Pulmonary artery endothelial cell (primary cell): Measurements from ENCODE around the gene ABI1. TPM values are rescaled to one million over a fixed set of nuclear protein-coding genes. Genes with fewer than 3 reads are reported as not detected.

Experiments used
- DNase-seq: peaks from one replicate; pipeline ENCODE4 v3.0.0-alpha.2; 2011; ENCODE audit warnings: low read depth, low spot score
- total RNA-seq: library from RNA; depleted of rRNA; stranded (reverse); fragments of >200 nt; gene quantifications from 2 replicates; pipeline ENCODE4 v1.2.3, GENCODE V29; 2014

Gene ABI1
- total RNA-seq, 1 donor from 2014 or later, result 35.0 TPM

GRCh38 chr10:26776258-26776657, 84.5 kb downstream of the ABI1 start:
- no peak for DNase-seq

DNA sequence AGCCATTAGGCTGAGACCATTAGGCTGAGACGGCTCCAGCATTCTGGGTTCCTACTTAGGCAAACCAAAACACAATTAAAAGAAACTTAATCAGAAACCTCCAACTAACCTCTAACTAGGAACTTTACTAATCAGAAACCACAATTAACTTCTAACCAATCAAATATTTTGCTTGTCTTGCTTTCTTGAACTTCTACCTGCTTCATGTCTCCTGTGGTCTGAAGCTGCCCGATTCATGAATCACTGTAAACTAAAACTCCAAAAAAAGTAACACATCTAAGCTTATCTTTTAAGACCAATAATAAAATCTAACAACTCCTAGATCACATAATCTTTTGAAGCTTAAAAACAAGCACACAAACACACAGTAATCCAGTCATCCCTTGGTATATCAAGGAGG, 87.1 kb downstream of the ABI1 start:
- no peak for DNase-seq

DNA sequence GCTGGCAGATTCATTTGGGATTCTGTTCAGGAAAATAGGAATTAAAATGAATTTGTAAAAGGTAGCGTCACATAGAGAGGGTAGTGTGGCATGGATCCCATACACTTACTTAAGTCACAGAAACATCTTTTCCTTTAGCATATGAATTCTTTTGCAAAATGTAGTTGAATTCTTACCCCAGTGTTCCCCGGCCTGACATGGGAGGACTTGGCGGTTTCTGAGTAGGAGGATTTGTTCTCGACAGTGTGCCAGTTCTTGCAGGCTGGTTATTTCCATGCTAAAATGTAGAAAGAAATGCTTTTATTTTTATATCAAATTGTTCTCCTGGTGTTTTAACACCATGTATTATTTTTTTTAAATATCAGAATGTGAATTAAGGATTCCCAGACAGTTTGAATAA, 90.7 kb downstream of the ABI1 start:
- no peak for DNase-seq

GRCh38 chr10:26765549-26765948, 95.2 kb downstream of the ABI1 start:
- no peak for DNase-seq

GRCh38 chr10:26759008-26759407, 101.8 kb downstream of the ABI1 start:
- no peak for DNase-seq

DNA sequence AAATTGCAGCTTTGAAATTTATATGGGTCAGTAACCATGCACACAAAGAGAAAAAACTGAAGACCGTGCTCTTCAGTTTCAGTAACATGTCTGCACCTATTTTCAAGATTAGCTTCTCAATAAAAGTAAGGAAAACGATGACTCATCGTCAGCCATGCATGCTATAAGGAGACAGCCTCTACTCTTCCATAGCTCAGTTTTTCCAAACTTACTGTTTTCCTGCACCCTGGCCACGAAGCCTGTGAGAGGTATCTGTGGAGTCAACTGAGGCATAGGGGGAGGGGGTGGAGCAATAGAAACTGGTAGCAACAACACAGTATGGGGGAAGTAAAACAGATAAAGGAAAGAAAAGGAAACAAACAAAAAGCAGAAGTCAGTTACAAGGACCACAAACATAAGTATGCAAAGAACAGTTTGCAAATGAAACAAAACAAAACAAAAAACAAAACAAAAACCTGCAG, 105.3 kb downstream of the ABI1 start:
- DNase-seq, result no peak

DNA sequence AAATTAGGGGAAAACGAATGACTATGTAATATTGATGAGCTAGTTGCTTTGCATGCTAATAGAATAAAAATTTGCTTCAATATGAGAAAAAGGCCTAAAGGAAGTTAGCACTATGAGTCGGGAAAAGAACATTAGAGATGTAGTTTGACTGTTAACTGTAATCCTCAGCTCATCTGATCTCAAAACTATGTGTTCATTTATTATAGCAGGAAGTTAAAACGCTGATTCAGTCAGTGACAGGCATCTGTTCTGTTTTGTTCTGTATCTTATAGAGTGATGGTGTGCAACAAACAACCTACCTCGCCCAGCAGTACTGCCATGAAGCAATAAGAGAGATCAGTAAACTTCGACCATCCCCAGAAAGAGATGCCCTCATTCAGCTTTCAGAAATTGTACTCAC, 114.7 kb downstream of the ABI1 start:
- no peak for DNase-seq

- DNase-seq, result no peak
Observed at GRCh38 chr10:26743841-26744240, 116.9 kb downstream of the ABI1 start.

DNA sequence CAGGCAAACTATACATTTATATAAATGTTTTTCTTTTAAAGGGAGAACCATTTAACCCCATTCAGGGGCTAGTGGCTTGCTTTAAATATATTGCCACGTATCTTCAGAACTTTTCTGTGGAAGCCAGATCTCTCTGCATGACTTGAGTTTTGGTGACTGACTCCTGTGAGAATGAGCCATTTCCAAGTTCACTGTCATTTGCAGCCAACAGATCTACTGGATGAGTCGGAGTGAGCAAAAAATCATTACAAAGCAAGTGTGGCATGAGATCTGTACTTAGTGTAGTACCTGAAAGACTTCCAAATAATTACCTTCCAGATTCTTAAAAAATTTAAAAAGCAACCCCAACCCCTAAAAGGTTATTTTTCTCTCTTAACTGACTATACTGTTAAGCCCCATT, 117.7 kb downstream of the ABI1 start:
- no peak for DNase-seq

DNA sequence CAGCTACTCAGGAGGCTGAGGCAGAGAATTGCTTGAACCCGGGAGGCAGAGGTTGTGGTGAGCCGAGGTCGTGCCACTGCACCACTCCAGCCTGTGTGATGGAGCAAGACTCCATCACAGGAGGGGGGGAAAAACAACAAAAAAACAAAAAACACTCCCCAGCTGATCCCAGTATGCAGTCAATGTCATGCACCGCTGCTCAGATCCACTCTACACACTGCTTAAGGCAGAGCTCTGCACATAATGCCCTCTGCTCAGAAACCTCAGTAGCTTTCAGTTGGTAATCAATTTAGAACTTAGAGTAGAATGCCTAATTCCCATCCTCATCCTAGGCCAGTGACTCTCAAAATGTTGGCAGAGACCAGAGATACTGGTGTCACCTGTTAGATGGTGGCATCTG, 119.4 kb downstream of the ABI1 start:
- DNase-seq, result no peak

DNA sequence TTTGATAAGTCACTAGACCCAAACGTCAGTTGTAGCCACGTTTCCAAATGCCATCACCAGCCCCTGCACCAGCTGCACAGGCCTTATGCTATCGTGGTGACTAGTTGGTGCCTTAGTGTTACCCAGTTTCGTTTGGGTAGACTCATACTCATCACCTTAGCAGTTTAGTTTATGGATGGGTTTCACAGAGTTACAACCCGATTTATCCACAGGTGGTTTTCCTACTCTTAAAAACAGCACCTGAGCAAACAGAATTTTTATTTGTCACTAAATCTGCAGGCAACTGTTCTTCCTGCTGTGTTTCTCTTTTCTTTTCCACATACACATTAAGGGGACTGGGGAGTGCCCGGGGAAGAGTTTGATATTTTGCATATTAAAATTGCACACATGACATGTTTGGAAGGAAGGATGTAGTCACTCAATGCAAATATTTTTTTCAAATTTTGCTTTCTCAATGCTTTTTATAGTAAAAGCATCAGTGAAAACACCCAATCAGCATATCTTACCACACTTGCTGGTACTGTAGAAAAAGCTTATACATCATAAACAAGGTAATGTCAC, 121.6 kb downstream of the ABI1 start:
- no peak for DNase-seq

GRCh38 chr10:26738301-26738911, 122.4 kb downstream of the ABI1 start:
- no peak for DNase-seq

DNA sequence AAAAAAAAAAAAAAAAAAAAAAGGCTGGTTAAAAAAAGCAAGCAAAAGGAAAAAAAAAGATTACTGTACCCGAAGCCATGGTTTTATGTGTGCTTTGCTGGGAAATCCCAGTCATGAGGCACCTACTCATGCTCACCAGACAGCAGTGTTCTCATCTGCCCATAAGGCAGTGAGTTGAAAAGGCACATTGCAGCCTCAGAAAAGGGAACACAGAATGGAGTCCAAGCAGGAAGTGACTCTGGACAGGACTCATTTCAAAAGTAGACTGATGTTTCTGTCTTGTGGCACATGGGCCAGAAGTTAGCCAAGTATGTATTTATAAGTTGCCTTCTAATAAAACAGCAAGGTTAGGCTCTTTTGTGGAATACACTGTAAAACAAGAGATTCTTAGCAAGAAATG, 123.0 kb downstream of the ABI1 start:
- no peak for DNase-seq

- DNase-seq, result no peak
Observed at GRCh38 chr10:26735435-26735834, 125.3 kb downstream of the ABI1 start.

DNA sequence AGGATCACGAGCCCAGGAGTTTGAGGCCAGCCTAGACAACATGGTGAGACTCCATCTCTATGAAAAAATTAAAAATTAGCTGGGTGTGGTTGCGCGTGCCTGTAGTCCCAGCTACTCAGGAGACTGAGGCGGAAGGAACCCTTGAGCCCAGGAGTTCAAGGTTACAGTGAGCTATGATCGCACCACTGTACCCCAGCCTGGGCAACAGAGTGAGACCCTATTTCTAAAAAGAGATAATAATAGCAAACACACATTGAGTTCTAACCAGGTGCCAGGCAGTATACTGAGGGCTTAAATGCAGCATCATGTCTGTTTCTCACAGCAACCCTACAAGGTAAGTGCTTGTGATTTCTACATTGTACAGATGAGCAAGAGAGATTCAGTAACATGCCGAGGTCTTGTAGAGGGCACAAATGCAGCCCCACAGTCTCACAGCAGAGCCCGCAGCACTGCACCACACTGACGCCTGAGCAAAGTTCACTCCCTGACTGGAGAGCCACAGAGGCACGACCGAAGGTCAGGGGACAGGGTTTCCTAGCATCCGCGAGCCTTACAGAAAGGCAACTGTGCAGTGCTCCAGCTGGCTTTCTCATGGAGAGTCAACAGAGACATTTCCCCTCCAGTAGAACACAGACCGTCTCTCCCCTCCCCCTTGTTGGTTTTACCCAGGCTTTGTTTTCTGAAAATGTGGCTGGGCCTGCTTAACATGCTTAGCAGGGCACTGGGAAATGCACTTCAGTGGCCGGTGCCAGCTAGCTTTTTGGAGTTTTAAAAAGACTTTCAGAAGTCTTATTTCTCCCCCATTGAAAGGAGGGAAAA, 126.8 kb downstream of the ABI1 start:
- no peak for DNase-seq

DNA sequence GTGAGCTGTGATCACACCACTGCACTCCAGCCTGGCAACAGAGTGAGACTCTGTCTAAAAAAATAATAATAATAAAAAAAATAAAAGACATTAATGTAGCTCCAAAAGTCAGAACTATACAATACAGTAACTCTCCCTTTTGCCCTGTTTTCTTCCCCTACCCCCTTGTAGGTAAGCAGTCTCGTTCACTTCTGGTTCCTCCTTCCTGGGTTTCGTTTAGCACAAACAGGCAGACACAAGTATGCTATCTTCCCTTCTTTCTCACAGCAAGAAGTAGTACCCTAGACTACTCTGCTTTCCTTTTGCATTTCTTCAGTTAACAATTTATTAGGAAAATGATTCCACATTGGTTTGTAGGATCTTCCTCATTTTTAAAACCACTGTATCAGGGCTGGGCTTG, 130.2 kb downstream of the ABI1 start:
- no peak for DNase-seq

- DNase-seq, result no peak
Observed at GRCh38 chr10:26729395-26729794, 131.4 kb downstream of the ABI1 start.

- DNase-seq, result no peak
Observed at GRCh38 chr10:26728957-26729356, 131.8 kb downstream of the ABI1 start.

DNA sequence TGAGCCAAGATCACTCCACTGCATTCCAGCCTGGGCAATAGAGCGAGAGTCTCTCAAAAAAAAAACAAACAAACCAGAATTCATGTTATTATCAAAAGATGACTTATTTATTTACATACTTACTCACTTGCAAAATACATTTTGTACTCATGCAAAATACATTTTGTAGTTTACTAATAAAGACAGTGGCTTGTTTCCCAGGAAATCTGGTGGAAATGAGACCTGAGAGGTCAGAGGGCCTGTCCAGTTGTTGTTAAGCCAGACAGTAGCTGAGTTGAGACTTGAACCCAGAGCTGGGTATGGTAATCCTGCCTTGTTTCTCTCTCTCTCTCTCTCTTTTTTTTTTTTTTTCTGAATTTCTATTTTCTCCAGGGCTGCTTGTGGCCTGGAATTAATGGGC, 133.8 kb downstream of the ABI1 start:
- DNase-seq, result no peak

DNA sequence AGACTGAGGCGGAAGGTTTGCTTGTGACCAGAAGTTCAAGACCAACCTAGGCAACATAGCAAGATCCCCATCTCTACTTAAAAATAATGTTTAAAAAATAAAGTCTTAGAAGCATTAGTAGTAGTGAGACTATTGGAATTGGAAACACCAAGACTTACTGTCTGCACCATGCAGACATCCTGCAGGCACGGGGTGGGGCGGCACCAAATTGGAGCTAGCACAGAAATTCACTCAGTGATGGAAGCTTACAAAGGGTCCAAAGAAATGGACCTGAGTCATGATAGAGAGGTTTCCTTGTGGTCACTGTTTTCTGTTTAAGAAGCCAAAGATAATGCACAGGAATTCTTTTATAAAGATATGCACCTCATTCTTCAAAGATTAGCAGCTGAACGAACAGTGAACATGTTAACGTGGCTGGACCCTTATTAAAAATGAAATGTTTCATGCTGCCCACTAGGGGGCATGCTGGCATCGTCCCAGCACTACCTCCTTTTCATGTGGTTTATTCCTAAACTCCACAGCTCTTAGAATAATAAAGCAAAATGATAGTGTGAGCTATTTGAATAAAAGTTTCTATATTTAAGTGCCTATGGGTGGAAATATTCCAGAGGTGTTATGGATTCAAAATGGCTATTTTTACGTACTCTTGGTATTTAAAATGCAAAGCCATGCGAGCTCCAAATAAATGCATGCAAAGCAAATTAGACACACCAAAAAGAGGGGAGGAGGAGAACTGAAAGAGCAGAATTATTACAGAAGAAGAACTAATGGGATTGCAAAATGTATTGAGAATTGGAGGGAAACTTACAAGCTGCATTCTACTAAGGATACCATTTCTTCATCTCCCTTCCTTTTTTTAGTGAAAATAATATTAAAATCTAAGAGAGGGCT, 134.7 kb downstream of the ABI1 start:
- DNase-seq, result peak; percentile 24

DNA sequence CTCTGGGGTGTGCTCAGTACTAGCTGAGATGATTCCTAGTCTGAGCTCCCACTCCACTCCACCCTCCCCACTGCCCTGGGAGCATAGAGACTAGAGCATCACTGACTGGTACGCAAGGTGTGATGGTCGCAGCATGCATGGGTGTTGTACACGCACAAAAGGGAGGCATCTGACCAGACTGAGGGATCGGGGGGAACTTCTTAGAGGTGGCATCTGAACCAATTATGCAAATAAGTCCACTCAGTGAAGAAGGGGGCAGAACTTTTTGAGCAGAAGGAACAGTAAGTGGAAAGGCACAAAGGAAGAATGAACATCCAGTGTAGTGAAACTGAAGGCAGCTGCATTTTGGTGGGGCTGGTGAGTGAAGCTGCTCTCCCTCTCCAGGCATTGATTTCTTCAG, 137.7 kb downstream of the ABI1 start:
- DNase-seq, result no peak

- no peak for DNase-seq
Observed at GRCh38 chr10:26721561-26721960, 139.2 kb downstream of the ABI1 start.
